Inferior parietal cortex (tissue), 1 donor: ENCODE results near the gene PCDHB13.
"Not testable (repeated sequence)": the region's sequence is repeated elsewhere in the genome, so short reads cannot be mapped to it uniquely, and the experiment has no call there.

Source experiments
- DNase-seq: peaks from one replicate; pipeline ENCODE4 v3.0.0-alpha.2; 2016; ENCODE audit errors: extremely low spot score

The PCDHB13 gene

DNA sequence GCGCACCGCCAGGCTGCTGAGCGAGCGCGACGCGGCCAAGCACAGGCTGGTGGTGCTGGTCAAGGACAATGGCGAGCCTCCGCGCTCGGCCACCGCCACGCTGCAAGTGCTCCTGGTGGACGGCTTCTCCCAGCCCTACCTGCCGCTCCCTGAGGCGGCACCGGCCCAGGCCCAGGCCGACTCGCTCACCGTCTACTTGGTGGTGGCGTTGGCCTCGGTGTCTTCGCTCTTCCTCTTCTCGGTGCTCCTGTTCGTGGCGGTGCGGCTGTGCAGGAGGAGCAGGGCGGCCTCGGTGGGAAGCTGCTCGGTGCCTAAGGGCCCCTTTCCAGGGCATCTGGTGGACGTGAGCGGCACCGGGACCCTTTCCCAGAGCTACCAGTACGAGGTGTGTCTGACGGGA, 12.1 kb upstream of the PCDHB13 start:
- DNase-seq, result not testable (repeated sequence)

DNA sequence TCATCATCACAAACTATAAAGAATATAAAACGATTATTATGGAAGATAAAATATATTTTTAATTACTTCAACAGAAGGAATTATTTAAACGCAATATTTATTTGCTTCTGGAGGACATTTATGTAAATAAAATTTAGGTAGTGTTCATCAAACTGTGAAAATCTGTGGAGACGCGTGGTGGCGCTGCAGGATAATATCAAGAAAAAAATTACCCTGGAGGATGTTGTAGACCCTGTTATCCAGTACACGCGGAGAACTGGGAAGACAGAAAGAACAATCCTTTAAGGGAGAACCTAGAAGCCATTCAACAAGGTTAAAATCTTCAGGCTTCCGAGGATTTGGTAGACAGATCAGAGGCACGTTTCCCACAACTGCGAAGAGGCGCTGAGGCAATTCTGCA, 5.2 kb upstream of the PCDHB13 start, which contains the start of gene PCDHB12:
TSS of gene PCDHB12 (plus strand) at position 242 of the 400 bp plus-strand sequence. CDS start 189 bp downstream, outside the sequence.
- peak; percentile 6 for DNase-seq

DNA sequence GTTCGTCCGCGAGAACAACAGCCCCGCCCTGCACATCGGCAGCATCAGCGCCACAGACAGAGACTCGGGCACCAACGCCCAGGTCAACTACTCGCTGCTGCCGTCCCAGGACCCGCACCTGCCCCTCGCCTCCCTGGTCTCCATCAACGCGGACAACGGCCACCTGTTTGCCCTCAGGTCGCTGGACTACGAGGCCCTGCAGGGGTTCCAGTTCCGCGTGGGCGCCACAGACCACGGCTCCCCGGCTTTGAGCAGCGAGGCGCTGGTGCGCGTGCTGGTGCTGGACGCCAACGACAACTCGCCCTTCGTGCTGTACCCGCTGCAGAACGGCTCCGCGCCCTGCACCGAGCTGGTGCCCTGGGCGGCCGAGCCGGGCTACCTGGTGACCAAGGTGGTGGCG, 3.4 kb upstream of the PCDHB13 start:
- not testable (repeated sequence) for DNase-seq

DNA sequence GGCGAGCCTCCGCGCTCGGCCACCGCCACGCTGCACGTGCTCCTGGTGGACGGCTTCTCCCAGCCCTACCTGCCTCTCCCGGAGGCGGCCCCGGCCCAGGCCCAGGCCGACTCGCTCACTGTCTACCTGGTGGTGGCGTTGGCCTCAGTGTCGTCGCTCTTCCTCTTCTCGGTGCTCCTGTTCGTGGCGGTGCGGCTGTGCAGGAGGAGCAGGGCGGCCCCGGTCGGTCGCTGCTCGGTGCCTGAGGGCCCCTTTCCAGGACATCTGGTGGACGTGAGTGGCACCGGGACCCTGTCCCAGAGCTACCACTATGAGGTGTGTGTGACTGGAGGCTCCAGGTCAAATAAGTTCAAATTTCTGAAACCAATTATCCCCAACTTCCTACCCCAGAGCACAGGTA, 2.9 kb upstream of the PCDHB13 start:
- DNase-seq, result not testable (repeated sequence)

DNA sequence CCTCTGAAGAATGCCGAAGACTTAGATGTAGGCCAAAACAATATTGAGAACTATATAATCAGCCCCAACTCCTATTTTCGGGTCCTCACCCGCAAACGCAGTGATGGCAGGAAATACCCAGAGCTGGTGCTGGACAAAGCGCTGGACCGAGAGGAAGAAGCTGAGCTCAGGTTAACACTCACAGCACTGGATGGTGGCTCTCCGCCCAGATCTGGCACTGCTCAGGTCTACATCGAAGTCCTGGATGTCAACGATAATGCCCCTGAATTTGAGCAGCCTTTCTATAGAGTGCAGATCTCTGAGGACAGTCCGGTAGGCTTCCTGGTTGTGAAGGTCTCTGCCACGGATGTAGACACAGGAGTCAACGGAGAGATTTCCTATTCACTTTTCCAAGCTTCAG, 864 bp downstream of the PCDHB13 start:
- DNase-seq, result not testable (repeated sequence)

DNA sequence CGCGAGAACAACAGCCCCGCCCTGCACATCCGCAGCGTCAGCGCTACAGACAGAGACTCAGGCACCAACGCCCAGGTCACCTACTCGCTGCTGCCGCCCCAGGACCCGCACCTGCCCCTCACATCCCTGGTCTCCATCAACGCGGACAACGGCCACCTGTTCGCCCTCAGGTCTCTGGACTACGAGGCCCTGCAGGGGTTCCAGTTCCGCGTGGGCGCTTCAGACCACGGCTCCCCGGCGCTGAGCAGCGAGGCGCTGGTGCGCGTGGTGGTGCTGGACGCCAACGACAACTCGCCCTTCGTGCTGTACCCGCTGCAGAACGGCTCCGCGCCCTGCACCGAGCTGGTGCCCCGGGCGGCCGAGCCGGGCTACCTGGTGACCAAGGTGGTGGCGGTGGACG, 1.8 kb downstream of the PCDHB13 start:
- not testable (repeated sequence) for DNase-seq

DNA sequence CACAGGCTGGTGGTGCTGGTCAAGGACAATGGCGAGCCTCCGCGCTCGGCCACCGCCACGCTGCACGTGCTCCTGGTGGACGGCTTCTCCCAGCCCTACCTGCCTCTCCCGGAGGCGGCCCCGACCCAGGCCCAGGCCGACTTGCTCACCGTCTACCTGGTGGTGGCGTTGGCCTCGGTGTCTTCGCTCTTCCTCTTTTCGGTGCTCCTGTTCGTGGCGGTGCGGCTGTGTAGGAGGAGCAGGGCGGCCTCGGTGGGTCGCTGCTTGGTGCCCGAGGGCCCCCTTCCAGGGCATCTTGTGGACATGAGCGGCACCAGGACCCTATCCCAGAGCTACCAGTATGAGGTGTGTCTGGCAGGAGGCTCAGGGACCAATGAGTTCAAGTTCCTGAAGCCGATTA, 2.3 kb downstream of the PCDHB13 start:
- DNase-seq, result not testable (repeated sequence)

DNA sequence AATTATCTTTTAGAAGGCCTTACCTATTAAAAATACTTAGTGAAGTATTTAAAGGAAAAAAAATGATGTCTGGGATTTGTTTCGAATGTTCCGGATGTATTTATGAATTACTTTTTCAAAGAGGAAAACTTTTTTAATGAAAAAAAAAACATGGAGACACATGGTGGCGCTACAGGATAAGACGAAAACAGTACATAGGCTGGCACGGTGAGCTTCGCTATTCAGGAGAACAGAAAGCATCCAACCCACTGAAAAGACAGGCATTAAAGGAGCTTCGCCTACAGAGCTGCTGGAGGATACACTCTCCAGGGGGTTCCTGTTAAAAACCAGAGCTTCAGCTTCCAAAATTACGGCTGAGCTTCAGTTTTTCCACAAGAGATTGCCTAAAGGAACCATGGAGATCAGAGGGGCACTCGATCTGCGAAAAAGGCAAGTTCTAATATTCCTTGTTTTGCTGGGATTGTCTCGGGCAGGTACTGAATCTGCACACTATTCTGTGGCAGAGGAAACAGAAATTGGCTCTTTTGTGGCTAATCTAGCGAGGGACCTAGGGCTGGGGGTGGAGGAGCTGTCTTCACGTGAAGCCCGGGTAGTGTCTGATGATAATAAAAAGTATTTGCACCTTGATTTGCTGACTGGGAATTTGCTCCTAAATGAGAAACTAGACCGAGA, 9.5 kb downstream of the PCDHB13 start, which contains the start of gene PCDHB14:
TSS of gene PCDHB14 (plus strand) at position 232 of the 672 bp plus-strand sequence. CDS start at position 395, 163 bp downstream.
- DNase-seq, result peak; percentile 20

DNA sequence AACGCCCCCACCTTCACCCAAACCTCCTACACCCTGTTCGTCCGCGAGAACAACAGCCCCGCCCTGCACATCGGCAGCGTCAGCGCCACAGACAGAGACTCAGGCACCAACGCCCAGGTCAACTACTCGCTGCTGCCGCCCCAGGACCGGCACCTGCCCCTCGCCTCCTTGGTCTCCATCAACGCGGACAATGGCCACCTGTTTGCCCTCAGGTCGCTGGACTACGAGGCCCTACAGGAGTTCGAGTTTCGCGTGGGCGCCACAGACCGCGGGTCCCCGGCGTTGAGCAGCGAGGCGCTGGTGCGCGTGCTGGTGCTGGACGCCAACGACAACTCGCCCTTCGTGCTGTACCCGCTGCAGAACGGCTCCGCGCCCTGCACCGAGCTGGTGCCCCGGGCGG, 11.1 kb downstream of the PCDHB13 start:
- not testable (repeated sequence) for DNase-seq

DNA sequence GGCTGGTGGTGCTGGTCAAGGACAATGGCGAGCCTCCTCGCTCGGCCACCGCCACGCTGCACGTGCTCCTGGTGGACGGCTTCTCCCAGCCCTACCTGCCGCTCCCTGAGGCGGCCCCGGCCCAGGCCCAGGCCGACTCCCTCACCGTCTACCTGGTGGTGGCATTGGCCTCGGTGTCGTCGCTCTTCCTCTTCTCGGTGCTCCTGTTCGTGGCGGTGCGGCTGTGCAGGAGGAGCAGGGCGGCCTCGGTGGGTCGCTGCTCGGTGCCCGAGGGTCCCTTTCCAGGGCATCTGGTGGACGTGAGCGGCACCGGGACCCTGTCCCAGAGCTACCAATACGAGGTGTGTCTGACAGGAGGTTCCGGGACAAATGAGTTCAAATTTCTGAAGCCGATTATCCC, 11.7 kb downstream of the PCDHB13 start:
- not testable (repeated sequence) for DNase-seq

DNA sequence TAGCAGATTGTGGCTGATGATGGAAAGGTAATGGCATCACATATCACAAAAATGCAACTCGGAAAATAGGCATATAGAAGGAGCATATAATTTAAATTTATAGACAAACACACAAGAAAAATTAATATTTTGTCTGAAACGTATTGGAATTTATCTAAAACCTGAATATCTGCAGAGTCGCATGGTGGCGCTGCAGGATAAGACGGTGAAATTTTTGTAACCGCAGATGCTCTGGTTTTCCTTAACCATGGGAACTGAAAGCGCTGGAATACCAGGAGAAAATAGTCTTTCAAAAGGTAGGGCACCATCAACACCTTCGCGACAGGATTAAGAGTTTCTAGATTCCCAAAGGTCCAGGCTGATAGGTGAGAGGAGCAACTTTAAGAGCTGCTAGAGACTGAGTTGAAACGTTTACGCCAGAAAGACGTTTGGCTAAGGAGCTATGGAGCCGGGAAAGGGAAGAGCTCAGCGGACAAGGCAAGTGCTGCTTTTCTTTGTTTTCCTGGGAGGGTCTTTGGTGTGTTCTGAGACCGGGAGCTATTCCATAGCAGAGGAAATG, 20.5 kb downstream of the PCDHB13 start:
- no peak for DNase-seq

DNA sequence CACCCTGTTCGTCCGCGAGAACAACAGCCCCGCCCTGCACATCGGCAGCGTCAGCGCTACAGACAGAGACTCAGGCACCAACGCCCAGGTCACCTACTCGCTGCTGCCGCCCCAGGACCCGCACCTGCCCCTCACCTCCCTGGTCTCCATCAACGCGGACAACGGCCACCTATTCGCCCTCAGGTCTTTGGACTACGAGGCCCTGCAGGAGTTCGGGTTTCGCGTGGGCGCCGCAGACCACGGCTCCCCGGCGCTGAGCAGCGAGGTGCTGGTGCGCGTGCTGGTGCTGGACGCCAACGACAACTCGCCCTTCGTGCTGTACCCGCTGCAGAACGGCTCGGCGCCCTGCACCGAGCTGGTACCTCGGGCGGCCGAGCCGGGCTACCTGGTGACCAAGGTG, 22.2 kb downstream of the PCDHB13 start:
- DNase-seq, result not testable (repeated sequence)

DNA sequence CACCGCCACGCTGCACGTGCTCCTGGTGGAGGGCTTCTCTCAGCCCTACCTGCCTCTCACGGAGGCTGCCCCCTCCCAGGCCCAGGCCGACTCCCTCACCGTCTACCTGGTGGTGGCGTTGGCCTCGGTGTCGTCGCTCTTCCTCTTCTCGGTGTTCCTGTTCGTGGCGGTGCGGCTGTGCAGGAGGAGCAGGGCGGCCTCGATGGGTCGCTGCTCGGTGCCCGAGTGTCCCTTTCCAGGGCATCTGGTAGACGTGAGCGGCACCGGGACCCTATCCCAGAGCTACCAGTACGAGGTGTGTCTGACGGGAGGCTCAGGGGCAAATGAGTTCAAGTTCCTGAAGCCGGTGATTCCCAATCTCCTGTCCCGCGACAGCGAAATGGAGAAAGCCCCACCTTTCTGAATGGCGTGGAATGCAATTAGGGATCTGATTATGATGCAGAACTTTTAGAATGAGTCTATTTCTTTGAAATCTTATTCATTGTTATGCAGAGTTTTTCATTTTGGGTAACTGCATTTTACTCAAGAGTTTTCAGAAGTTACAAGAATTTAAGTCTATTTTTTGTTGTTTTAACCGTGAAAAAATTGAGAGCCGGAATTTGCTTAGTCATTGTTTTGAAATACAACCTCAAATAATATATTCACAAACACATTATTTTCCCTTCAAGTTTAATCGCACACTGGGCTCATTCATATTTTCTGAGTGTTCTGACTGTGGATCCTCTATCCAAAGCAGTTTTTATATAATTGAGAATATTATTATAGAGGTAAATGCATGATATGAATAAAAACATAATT, 23.0 kb downstream of the PCDHB13 start:
- DNase-seq, result no peak

DNA sequence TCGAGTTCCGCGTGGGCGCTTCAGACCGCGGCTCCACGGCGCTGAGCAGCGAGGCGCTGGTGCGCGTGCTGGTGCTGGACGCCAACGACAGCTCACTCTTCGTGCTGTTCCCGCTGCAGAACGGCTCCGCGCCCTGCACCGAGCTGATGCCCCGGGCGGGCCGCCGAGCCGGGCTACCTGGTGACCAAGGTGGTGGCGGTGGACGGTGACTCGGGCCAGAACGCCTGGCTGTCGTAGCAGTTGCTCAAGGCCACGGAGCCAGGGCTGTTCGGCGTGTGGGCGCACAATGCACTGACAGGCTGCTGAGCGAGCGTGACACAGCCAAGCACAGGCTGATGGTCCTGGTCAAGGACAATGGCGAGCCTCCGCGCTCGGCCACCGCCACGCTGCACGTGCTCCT, 27.8 kb downstream of the PCDHB13 start:
- DNase-seq, result no peak

DNA sequence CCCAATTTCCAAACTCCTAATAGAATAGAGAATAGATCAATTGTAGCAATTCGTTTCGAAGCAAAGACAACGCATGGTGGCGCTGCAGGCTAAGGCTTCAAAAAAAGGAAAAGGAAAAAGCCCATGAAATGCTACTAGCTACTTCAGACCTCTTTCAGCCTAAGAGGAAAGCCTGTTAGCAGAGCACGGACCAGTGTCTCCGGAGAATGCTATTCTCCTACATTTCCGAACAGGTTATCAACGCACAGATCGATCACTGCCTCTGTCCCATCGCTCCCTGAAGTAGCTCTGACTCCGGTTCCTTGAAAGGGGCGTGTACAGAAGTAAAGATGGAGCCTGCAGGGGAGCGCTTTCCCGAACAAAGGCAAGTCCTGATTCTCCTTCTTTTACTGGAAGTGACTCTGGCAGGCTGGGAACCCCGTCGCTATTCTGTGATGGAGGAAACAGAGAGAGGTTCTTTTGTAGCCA, 31.6 kb downstream of the PCDHB13 start, which contains the start of gene PCDHB15:
TSS of gene PCDHB15 (plus strand) at position 146 of the 468 bp plus-strand sequence. CDS start at position 330, 184 bp downstream.
- peak; percentile 49 for DNase-seq

DNA sequence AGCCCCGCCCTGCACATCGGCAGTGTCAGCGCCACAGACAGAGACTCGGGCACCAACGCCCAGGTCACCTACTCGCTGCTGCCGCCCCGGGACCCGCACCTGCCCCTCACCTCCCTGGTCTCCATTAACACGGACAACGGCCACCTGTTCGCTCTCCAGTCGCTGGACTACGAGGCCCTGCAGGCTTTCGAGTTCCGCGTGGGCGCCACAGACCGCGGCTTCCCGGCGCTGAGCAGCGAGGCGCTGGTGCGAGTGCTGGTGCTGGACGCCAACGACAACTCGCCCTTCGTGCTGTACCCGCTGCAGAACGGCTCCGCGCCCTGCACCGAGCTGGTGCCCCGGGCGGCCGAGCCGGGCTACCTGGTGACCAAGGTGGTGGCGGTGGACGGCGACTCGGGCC, 33.3 kb downstream of the PCDHB13 start:
- not testable (repeated sequence) for DNase-seq

DNA sequence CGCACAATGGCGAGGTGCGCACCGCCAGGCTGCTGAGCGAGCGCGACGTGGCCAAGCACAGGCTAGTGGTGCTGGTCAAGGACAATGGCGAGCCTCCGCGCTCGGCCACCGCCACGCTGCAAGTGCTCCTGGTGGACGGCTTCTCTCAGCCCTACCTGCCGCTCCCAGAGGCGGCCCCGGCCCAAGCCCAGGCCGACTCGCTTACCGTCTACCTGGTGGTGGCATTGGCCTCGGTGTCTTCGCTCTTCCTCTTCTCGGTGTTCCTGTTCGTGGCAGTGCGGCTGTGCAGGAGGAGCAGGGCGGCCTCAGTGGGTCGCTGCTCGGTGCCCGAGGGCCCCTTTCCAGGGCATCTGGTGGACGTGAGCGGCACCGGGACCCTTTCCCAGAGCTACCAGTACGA, 33.7 kb downstream of the PCDHB13 start:
- not testable (repeated sequence) for DNase-seq

DNA sequence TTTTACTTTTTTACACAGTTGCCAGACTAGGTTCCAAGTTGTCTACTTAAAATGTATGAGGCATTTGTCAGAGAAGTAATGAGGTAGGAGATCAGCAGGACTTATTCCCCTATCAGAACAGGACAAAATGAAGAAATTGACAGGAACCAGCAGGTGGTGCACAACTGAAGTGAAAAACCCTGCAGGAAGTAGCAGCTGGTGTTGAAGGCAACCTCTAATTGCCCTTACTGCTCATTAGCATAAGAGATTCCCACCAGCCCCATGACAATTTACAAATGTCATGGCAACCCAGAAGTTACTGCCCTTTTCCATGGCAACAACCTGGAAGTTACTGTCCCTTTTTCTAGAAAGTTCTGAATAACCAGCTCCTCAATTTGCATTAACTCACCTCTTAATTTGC, 36.9 kb downstream of the PCDHB13 start:
- no peak for DNase-seq

DNA sequence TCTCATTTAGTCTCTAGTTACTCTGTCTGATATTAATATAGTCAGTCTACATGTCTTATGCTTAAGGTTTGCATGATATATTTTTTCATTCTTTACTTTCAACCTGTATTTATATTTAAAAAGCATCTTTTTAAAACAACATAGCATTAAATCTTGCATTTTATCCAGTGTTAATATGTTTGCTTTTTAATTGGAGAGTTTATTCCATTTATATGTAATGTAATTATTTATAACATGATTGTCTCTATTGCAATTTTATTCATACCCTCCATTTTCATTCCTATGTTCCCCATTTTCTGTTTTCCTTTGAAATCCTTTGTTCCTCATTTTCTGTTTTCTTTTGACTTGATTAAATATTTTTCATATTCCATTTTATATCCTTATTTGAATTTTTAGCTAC, 44.7 kb downstream of the PCDHB13 start:
- no peak for DNase-seq

DNA sequence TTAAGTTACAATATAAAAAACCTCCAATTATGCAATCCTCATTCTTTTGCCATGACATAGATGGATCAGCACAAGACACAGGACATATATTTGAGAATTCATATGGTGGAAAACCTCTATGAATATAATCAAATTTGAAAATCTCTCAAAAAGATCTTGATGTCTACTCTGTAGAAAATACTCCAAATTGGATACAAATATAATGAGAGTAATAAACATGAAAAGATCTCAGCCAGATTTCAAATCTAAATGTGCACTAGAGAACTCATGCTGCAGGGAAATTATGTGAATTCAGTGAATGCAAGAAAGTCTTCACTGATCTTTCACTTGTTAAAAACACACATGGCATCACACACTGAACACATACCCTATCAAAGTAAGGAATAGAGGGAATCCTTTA, 45.2 kb downstream of the PCDHB13 start:
- no peak for DNase-seq

DNA sequence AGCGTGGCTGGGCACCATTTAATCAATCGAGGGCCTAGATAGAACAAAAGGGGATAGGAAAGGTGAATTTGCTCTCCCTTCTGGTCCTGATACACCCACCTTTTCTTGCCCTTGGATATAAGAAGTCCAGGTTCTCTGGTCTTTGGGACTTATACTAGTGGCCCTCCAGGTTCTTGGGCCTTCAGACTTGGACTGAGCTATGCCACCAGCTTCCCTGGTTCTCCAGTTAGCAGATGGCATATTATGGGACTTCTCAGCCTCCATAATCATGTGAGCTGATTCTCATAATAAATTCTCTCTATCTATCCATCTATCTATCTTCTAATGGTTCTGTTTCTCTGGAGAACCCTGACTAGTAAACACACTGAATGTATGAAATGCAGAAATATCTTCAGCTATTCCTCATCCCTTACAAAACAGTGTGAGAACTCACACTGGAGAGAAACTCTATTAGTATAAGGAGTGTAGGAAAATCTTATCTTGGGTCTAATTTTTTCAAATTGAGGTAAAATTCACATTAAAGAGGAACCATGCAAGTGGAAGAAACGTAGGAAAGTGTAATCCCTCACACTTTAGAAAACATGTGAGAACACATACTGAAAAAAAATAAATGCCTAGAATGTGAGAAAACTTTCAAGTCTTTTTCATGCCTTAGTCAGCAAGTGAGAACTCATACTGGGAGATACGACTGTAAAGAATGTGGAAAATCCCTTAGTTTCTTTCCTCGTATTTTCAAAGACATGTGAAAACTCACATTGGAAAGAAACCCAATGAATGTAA, 46.9 kb downstream of the PCDHB13 start:
- no peak for DNase-seq

DNA sequence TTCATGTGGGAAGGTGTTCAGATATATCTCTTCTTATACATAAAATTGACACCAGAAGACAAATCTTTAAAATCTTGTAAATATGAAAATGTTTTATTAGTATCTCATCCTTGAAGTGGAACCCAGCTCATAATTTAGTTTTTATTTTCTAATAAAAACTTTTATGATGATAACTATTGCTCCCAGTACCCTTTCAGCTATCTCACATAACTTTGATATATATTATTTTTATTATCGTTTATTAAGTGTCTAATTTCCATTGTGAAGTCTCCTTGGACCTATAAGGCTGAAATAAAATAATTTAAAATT, 47.5 kb downstream of the PCDHB13 start:
- DNase-seq, result no peak
